Astrocyte (in vitro differentiated cells and primary cell): Measurements from ENCODE around the gene TTC23L. TPM values are rescaled to one million over a fixed set of nuclear protein-coding genes. Genes with fewer than 3 reads are reported as not detected.
A peak's percentile ranks its signal among the peaks of the same experiment; 100 is the strongest.

ENCODE experiments used
- DNase-seq: peaks from one replicate; pipeline ENCODE4 v3.0.0-alpha.2; 2010; ENCODE audit warnings: low read depth
- FAIRE-seq: peaks from 2 replicates; lab custom pipeline; 2011; peaks lifted over from hg19 to GRCh38; lab: Jason Lieb, UNC
- H2AFZ ChIP-seq: 2 replicates; pipeline ENCODE4 v1.6.0; 2012; ENCODE audit warnings: low read depth, low read length, inconsistent platforms
- H3K27ac ChIP-seq: 2 replicates; pipeline ENCODE4 v1.5.1; 2011; ENCODE audit warnings: low read depth, low read length, inconsistent platforms
- H3K27me3 ChIP-seq: 2 replicates; pipeline ENCODE4 v1.6.0; 2011; ENCODE audit warnings: low read length, inconsistent platforms; ENCODE audit not compliant: insufficient read depth
- H3K36me3 ChIP-seq: 2 replicates; pipeline ENCODE4 v1.5.1; 2011; ENCODE audit warnings: low read length, inconsistent platforms; ENCODE audit not compliant: insufficient read depth
- H3K4me1 ChIP-seq: 2 replicates; pipeline ENCODE4 v1.5.1; 2011; ENCODE audit warnings: low read length, inconsistent platforms; ENCODE audit not compliant: insufficient read depth
- H3K4me2 ChIP-seq: 2 replicates; pipeline ENCODE4 v1.6.0; 2012; ENCODE audit warnings: low read length, inconsistent platforms
- H3K4me3 ChIP-seq: 2 replicates; pipeline ENCODE4 v1.5.1; 2011; ENCODE audit warnings: low read depth, mild to moderate bottlenecking, low read length, inconsistent platforms; ENCODE audit not compliant: insufficient read depth
- H3K79me2 ChIP-seq: 2 replicates; pipeline ENCODE4 v1.6.0; 2012; ENCODE audit warnings: mild to moderate bottlenecking, low read length, inconsistent platforms; ENCODE audit not compliant: insufficient read depth
- H3K9ac ChIP-seq: 2 replicates; pipeline ENCODE4 v1.6.0; 2012; ENCODE audit warnings: mild to moderate bottlenecking, low read length, inconsistent platforms
- H3K9me3 ChIP-seq: 2 replicates; pipeline ENCODE4 v1.5.1; 2012; ENCODE audit warnings: low read depth, mild to moderate bottlenecking, low read length, inconsistent platforms; ENCODE audit not compliant: insufficient read depth
- H4K20me1 ChIP-seq: 2 replicates; pipeline ENCODE4 v1.6.0; 2012; ENCODE audit warnings: low read length, inconsistent platforms; ENCODE audit not compliant: insufficient read depth
- H3K27ac Mint-ChIP-seq: one replicate; pipeline ENCODE4 v1.8.0; 2021; ENCODE audit warnings: mild to moderate bottlenecking, mixed read lengths; ENCODE audit not compliant: unreplicated experiment
- H3K27me3 Mint-ChIP-seq: one replicate; pipeline ENCODE4 v1.8.0; 2021; ENCODE audit warnings: low read depth, mixed read lengths; ENCODE audit not compliant: unreplicated experiment
- H3K36me3 Mint-ChIP-seq: one replicate; pipeline ENCODE4 v1.8.0; 2021; ENCODE audit warnings: low read depth, mixed read lengths; ENCODE audit not compliant: unreplicated experiment
- H3K4me1 Mint-ChIP-seq: one replicate; pipeline ENCODE4 v1.8.0; 2021; ENCODE audit warnings: low read depth, mixed read lengths; ENCODE audit not compliant: unreplicated experiment
- H3K4me3 Mint-ChIP-seq: one replicate; pipeline ENCODE4 v1.8.0; 2021; ENCODE audit warnings: mild to moderate bottlenecking, moderate library complexity, mixed read lengths; ENCODE audit not compliant: unreplicated experiment
- H3K9me3 Mint-ChIP-seq: one replicate; pipeline ENCODE4 v1.8.0; 2021; ENCODE audit warnings: mild to moderate bottlenecking, mixed read lengths; ENCODE audit not compliant: unreplicated experiment
- CTCF ChIP-seq: IDR thresholded peaks from 2 replicates; pipeline ENCODE4 v1.5.1; 2011; ENCODE audit warnings: low read depth, mild to moderate bottlenecking, inconsistent platforms, low read length, moderate library complexity; ENCODE audit not compliant: insufficient read depth
- EZH2 ChIP-seq: IDR thresholded peaks from 2 replicates; pipeline ENCODE4 v1.6.1; 2012; ENCODE audit warnings: mild to moderate bottlenecking, low read length, inconsistent platforms; ENCODE audit not compliant: insufficient read depth
- total RNA-seq: library from RNA; stranded (reverse); gene quantifications from 2 replicates; pipeline ENCODE4 v1.2.1, GENCODE V29; 2021

The TTC23L gene
- total RNA-seq, 1 donor from 2014 or later: 0.16 TPM

DNA sequence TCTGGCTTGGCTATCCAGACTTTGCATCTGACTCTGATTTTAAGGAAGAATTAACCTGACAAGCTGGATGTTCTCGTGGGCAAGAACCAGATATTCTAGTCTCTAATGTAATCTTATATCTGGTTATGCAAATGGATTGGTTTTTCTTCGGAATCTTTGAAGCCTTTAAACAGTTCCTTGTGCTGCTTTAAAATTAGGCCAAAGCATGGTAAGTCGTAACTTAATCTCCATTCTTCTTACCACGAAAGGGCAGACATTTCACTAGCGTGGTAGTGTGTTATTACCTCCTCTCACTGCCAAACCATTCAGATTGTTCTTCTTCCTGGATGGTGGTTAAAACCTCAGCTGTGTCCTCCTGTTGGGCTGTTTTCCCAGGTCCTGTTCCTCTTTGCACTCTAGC is 34.1 kb upstream of the TTC23L start:
- Histone ChIP-seq H3K4me1 (no peaks in the 10 kb centered on the region), H3K79me2 (peaks cover 21% of the 10 kb centered on the region), H3K27me3 (no peaks in the 10 kb centered on the region), H3K9ac (no peak overlapping the region), H3K9me3 (no peaks in the 10 kb centered on the region), H2AFZ (no peak overlapping the region), H3K4me3 (no peak overlapping the region), H3K4me2 (no peak overlapping the region), H4K20me1 (peaks cover 14% of the 10 kb centered on the region), H3K36me3 (peaks cover 65% of the 10 kb centered on the region), H3K27ac (no peak overlapping the region)
- Mint-ChIP-seq H3K36me3 (peaks cover 47% of the 10 kb centered on the region), H3K27me3 (no peaks in the 10 kb centered on the region), H3K4me3 (no peak overlapping the region), H3K9me3 (no peaks in the 10 kb centered on the region), H3K27ac (no peak overlapping the region), H3K4me1 (no peaks in the 10 kb centered on the region)
- DNase-seq: peak; percentile 68
- no peak for FAIRE-seq
- TF ChIP-seq EZH2 (no peak), CTCF (no peak)

- Histone ChIP-seq H4K20me1 (peaks cover 14% of the 10 kb centered on the region), H2AFZ (no peak overlapping the region), H3K27me3 (no peaks in the 10 kb centered on the region), H3K9ac (no peak overlapping the region), H3K4me1 (peaks cover 8% of the 10 kb centered on the region), H3K4me3 (no peak overlapping the region), H3K79me2 (peaks cover 21% of the 10 kb centered on the region), H3K4me2 (no peak overlapping the region), H3K36me3 (peaks cover 57% of the 10 kb centered on the region), H3K9me3 (no peaks in the 10 kb centered on the region), H3K27ac (no peak overlapping the region)
- H3K4me3 Mint-ChIP-seq: no peak overlapping the region
- DNase-seq (no peak), FAIRE-seq (no peak)
- H3K36me3 Mint-ChIP-seq: peaks cover 38% of the 10 kb centered on the region
- no peaks in the 10 kb centered on the region for H3K9me3 Mint-ChIP-seq
- no peaks in the 10 kb centered on the region for H3K4me1 Mint-ChIP-seq
- H3K27me3 Mint-ChIP-seq: no peaks in the 10 kb centered on the region
- no peak overlapping the region for H3K27ac Mint-ChIP-seq
- TF ChIP-seq EZH2 (no peak), CTCF (no peak)
These were observed 32.4 kb upstream of the TTC23L start for GRCh38 chr5:34806532-34806931.

- peak; percentile 23 for FAIRE-seq
- H3K9ac ChIP-seq: peak overlapping the region; percentile 27
- no peak for DNase-seq
- Mint-ChIP-seq H3K27me3 (no peaks in the 10 kb centered on the region), H3K36me3 (peaks cover 24% of the 10 kb centered on the region), H3K27ac (no peak overlapping the region), H3K9me3 (no peaks in the 10 kb centered on the region), H3K4me3 (no peak overlapping the region), H3K4me1 (peaks cover 7% of the 10 kb centered on the region)
- H3K4me1 ChIP-seq: peaks cover 12% of the 10 kb centered on the region
- no peak for TF ChIP-seq EZH2
- TF ChIP-seq CTCF: no peak
- H3K27ac ChIP-seq: peak overlapping the region; percentile 53
- H4K20me1 ChIP-seq: peaks cover 5% of the 10 kb centered on the region
- H2AFZ ChIP-seq: no peak overlapping the region
- H3K4me2 ChIP-seq: peak overlapping the region; percentile 41
- peaks cover 4% of the 10 kb centered on the region for H3K79me2 ChIP-seq
- no peaks in the 10 kb centered on the region for H3K9me3 ChIP-seq
- H3K27me3 ChIP-seq: no peaks in the 10 kb centered on the region
- no peak overlapping the region for H3K4me3 ChIP-seq
- H3K36me3 ChIP-seq: peaks cover 45% of the 10 kb centered on the region
These were observed 27.3 kb upstream of the TTC23L start for GRCh38 chr5:34811706-34812105.
